ENCODE results near the gene LRRC3.

Gene LRRC3

GRCh38 chr21:44424608-44425306 is 30.6 kb upstream of the LRRC3 start:
- no peak for DNase-seq

- peak; percentile 51 for DNase-seq
These were observed 29.9 kb upstream of the LRRC3 start for GRCh38 chr21:44425307-44425894.

- DNase-seq, result no peak
These were observed 29.2 kb upstream of the LRRC3 start for GRCh38 chr21:44425895-44426662.

GRCh38 chr21:44426663-44427191 is 28.6 kb upstream of the LRRC3 start:
- no peak for DNase-seq

GRCh38 chr21:44427241-44428120 is 27.8 kb upstream of the LRRC3 start:
- peak; percentile 81 for DNase-seq

- peak; percentile 55 for DNase-seq
These were observed 26.9 kb upstream of the LRRC3 start for GRCh38 chr21:44428281-44428960.

GRCh38 chr21:44429894-44430293 is 25.4 kb upstream of the LRRC3 start:
- no peak for DNase-seq

- no peak for DNase-seq
These were observed 24.0 kb upstream of the LRRC3 start for GRCh38 chr21:44431300-44431699.

- DNase-seq, result no peak
These were observed 22.2 kb upstream of the LRRC3 start for GRCh38 chr21:44432841-44433790.

- DNase-seq, result no peak
These were observed 21.3 kb upstream of the LRRC3 start for GRCh38 chr21:44433791-44434567.

GRCh38 chr21:44434568-44434925 is 20.8 kb upstream of the LRRC3 start:
- no peak for DNase-seq

- no peak for DNase-seq
These were observed 20.2 kb upstream of the LRRC3 start for GRCh38 chr21:44434936-44435635.

- DNase-seq, result no peak
These were observed 19.1 kb upstream of the LRRC3 start for GRCh38 chr21:44436111-44436611.

- no peak for DNase-seq
These were observed 18.4 kb upstream of the LRRC3 start for GRCh38 chr21:44436958-44437357.

GRCh38 chr21:44437371-44437695 is 18.0 kb upstream of the LRRC3 start:
- no peak for DNase-seq

- DNase-seq, result no peak
These were observed 17.4 kb upstream of the LRRC3 start for GRCh38 chr21:44437696-44438431.

GRCh38 chr21:44438531-44439210 is 16.6 kb upstream of the LRRC3 start:
- no peak for DNase-seq

- DNase-seq, result no peak
These were observed 16.1 kb upstream of the LRRC3 start for GRCh38 chr21:44439211-44439600.

All from NCI-H69 (cell line).